GM23248 (cell line): ENCODE data around the gene MAML2. TPM values are rescaled to one million over a fixed set of nuclear protein-coding genes. Genes with fewer than 3 reads are reported as not detected.

Source experiments
- DNase-seq: peaks from one replicate; pipeline ENCODE4 v3.0.0-alpha.2; 2015
- H2AFZ ChIP-seq: fragments of 200-600 bp; sonication (generic); 2 replicates; pipeline ENCODE4 v1.6.1; 2016; ENCODE audit warnings: antibody characterized with exemption
- H3F3A ChIP-seq: fragments of 200-600 bp; sonication (generic); 2 replicates; pipeline ENCODE4 v1.6.1; 2016; ENCODE audit warnings: mild to moderate bottlenecking, antibody characterized with exemption, mixed run types; ENCODE audit not compliant: insufficient read depth
- H3K27ac ChIP-seq: fragments of 200-600 bp; sonication (generic); 2 replicates; pipeline ENCODE4 v1.5.1; 2016; ENCODE audit warnings: mild to moderate bottlenecking
- H3K27me3 ChIP-seq: fragments of 200-600 bp; sonication (generic); replicated peaks from 2 replicates; pipeline ENCODE4 v1.6.1; 2016; ENCODE audit warnings: mild to moderate bottlenecking; ENCODE audit not compliant: insufficient read depth
- H3K36me3 ChIP-seq: fragments of 200-600 bp; sonication (generic); 2 replicates; pipeline ENCODE4 v1.6.1; 2016; ENCODE audit warnings: low read depth, mild to moderate bottlenecking
- H3K4me1 ChIP-seq: fragments of 200-600 bp; sonication (generic); 2 replicates; pipeline ENCODE4 v1.6.1; 2016; ENCODE audit warnings: mild to moderate bottlenecking; ENCODE audit not compliant: insufficient read depth
- H3K4me2 ChIP-seq: fragments of 200-600 bp; sonication (generic); one replicate; pipeline ENCODE4 v1.6.1; 2016; ENCODE audit warnings: mild to moderate bottlenecking; ENCODE audit not compliant: unreplicated experiment
- H3K4me3 ChIP-seq: fragments of 200-600 bp; sonication (generic); 2 replicates; pipeline ENCODE4 v1.5.1; 2016; ENCODE audit warnings: mild to moderate bottlenecking
- H3K79me2 ChIP-seq: fragments of 200-600 bp; sonication (generic); 2 replicates; pipeline ENCODE4 v1.6.1; 2016; ENCODE audit warnings: mild to moderate bottlenecking; ENCODE audit not compliant: insufficient read depth
- H3K9ac ChIP-seq: fragments of 200-600 bp; sonication (generic); 2 replicates; pipeline ENCODE4 v1.6.1; 2016; ENCODE audit warnings: mild to moderate bottlenecking
- H3K9me2 ChIP-seq: fragments of 200-600 bp; sonication (generic); 2 replicates; pipeline ENCODE4 v1.6.1; 2016; ENCODE audit warnings: mixed run types, mild to moderate bottlenecking, moderate library complexity; ENCODE audit not compliant: insufficient read depth
- H3K9me3 ChIP-seq: fragments of 200-600 bp; sonication (generic); one replicate; pipeline ENCODE4 v1.6.1; 2017; ENCODE audit warnings: low read depth
- H4K20me1 ChIP-seq: fragments of 200-600 bp; sonication (generic); 2 replicates; pipeline ENCODE4 v1.6.0; 2016; ENCODE audit not compliant: insufficient read depth
- EZH2 ChIP-seq: fragments of 200-600 bp; sonication (generic); IDR thresholded peaks from 2 replicates; pipeline ENCODE4 v1.6.1; 2018; ENCODE audit warnings: antibody characterized with exemption, mild to moderate bottlenecking; ENCODE audit not compliant: insufficient read depth, poor library complexity, severe bottlenecking
- EZH2phosphoT487 ChIP-seq: fragments of 200-600 bp; sonication (generic); IDR thresholded peaks from 2 replicates; pipeline ENCODE4 v1.6.1; 2018; ENCODE audit warnings: antibody characterized with exemption, moderate library complexity, mild to moderate bottlenecking, low read depth; ENCODE audit not compliant: insufficient read depth
- WGBS, 2 experiments: methylation state at CpG; one replicate each; pipeline ENCODE4 v1.1.6; 2015 to 2017; ENCODE audit warnings: low lambda C conversion rate in 2 of 2, low coverage in 1 of 2; ENCODE audit errors: missing lambda C conversion rate in 2 of 2; 5-methylcytosine and 5-hydroxymethylcytosine counted together
- in situ Hi-C: fragments of 300-500 bp; cut with MboI; formaldehyde crosslinking; loops from 2 replicates; pipeline ENCODE4 v1.15.0; 2020
- polyA plus RNA-seq: library from polyadenylated mRNA; unstranded; fragments of >200 nt; fragmentation: Nextera tagmentation; extraction: Ambion mirVana; gene quantifications from 2 replicates; pipeline ENCODE4 v1.2.1, GENCODE V29; 2016
- total RNA-seq: library from RNA; depleted of rRNA; stranded (reverse); fragments of >200 nt; shearing (Covaris generic); gene quantifications from 2 replicates; pipeline ENCODE4 v1.2.3, GENCODE V29; 2014

MAML2 gene
- total and polyA plus RNA-seq, 2 experiments from 2014 or later: 7.4 to 23.7 TPM

DNA sequence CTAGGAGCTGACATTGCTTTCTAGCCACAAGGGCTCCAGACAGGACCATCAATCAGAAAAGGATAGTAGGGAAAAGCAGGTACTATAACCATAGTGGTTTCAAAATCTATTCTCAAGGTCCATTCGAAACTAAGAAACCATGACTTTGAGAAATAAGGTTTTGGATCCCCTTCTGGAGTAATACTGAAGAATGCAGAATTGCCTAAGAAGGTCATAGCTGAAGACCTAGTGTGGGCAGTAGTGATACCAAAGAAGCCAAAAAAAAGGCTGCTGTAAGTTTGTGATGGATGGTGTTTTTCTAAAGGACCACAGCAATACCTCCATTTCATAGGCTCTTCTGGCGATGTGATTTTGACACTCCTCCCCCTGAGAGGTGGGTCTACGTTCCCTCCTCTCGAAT is 163.1 kb downstream of the MAML2 start:
- no peaks in the 10 kb centered on the region for H3K36me3 ChIP-seq
- in situ Hi-C loops: no loop called here
- 90 to 95% methylated on average over 4 of the region's 4 CpGs for WGBS, 2 experiments
- no peak overlapping the region for H3K4me3 ChIP-seq
- no peaks in the 10 kb centered on the region for H4K20me1 ChIP-seq
- H3K79me2 ChIP-seq: peaks cover 95% of the 10 kb centered on the region
- H2AFZ ChIP-seq: no peak overlapping the region
- DNase-seq: no peak
- no peaks in the 10 kb centered on the region for H3K27me3 ChIP-seq
- no peaks in the 10 kb centered on the region for H3K9me3 ChIP-seq
- H3K9ac ChIP-seq: no peak overlapping the region
- H3K9me2 ChIP-seq: no peaks in the 10 kb centered on the region
- TF ChIP-seq EZH2: no peak
- TF ChIP-seq EZH2phosphoT487: no peak
- H3K4me1 ChIP-seq: no peaks in the 10 kb centered on the region
- H3K4me2 ChIP-seq: no peak overlapping the region
- 0 out of 2 replicates have a peak, but pooled peaks cover 5% of the 10 kb centered on the region for H3F3A ChIP-seq
- no peak overlapping the region for H3K27ac ChIP-seq

DNA sequence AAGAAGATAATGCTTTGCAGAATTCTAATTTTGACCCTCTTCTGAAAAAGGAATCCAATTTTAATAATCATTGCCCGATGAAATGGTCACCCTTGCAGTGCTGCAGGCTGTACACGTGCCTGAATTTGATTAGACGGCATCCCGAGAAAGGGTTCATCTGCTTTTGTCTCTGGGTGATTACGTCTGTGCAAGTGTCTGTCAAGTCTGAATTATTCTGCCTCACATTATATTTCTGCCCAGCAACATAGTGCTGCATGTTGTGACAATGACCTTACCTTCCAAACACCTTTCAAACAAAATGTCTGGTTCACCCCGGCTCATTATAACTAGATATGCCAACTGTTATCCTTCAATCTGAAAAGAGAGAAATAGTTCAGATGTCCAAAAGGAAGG is 164.1 kb downstream of the MAML2 start:
- H3K27me3 ChIP-seq: no peaks in the 10 kb centered on the region
- DNase-seq: no peak
- H3K9ac ChIP-seq: no peak overlapping the region
- no peak overlapping the region for H3K4me2 ChIP-seq
- no peak overlapping the region for H3K4me3 ChIP-seq
- no peaks in the 10 kb centered on the region for H3K9me2 ChIP-seq
- no peaks in the 10 kb centered on the region for H3K4me1 ChIP-seq
- H4K20me1 ChIP-seq: no peaks in the 10 kb centered on the region
- H2AFZ ChIP-seq: no peak overlapping the region
- in situ Hi-C loops: no loop called here
- H3K9me3 ChIP-seq: no peaks in the 10 kb centered on the region
- H3K36me3 ChIP-seq: no peaks in the 10 kb centered on the region
- H3K79me2 ChIP-seq: peaks cover 96% of the 10 kb centered on the region
- H3K27ac ChIP-seq: no peak overlapping the region
- 87% methylated on average over 6 of the region's 6 CpGs for WGBS, 2 experiments
- TF ChIP-seq EZH2phosphoT487 (no peak), EZH2 (no peak)
- H3F3A ChIP-seq: no peaks in the 10 kb centered on the region

GRCh38 chr11:96178049-96178886 is 164.7 kb downstream of the MAML2 start:
- DNase-seq: no peak
- H3K27me3 ChIP-seq: no peaks in the 10 kb centered on the region
- TF ChIP-seq EZH2 (no peak), EZH2phosphoT487 (no peak)
- no peak overlapping the region for H3K9ac ChIP-seq
- peaks cover under 1% of the 10 kb centered on the region; the same call in 1 of the 2 replicates for H3K4me1 ChIP-seq
- H3K79me2 ChIP-seq: peaks cover 96% of the 10 kb centered on the region
- no peaks in the 10 kb centered on the region for H3K9me3 ChIP-seq
- in situ Hi-C loops: no loop called here
- H3K36me3 ChIP-seq: no peaks in the 10 kb centered on the region
- no peak overlapping the region for H3K27ac ChIP-seq
- WGBS, 2 experiments: 79 to 86% methylated on average over 12 of the region's 12 CpGs
- no peaks in the 10 kb centered on the region for H3K9me2 ChIP-seq
- no peaks in the 10 kb centered on the region for H3F3A ChIP-seq
- no peak overlapping the region for H3K4me2 ChIP-seq
- no peak overlapping the region for H3K4me3 ChIP-seq
- no peaks in the 10 kb centered on the region for H4K20me1 ChIP-seq
- H2AFZ ChIP-seq: no peak overlapping the region

- no peaks in the 10 kb centered on the region for H3K27me3 ChIP-seq
- H3F3A ChIP-seq: no peaks in the 10 kb centered on the region
- H3K36me3 ChIP-seq: no peaks in the 10 kb centered on the region
- in situ Hi-C loops: no loop called here
- no peaks in the 10 kb centered on the region for H3K9me3 ChIP-seq
- no peak overlapping the region for H3K4me3 ChIP-seq
- H2AFZ ChIP-seq: no peak overlapping the region
- H3K4me1 ChIP-seq: peaks cover 4% of the 10 kb centered on the region; the same call in 1 of the 2 replicates
- H3K27ac ChIP-seq: no peak overlapping the region
- peaks cover 97% of the 10 kb centered on the region for H3K79me2 ChIP-seq
- 73 to 77% methylated on average over 3 of the region's 3 CpGs for WGBS, 2 experiments
- H3K9me2 ChIP-seq: no peaks in the 10 kb centered on the region
- no peak overlapping the region for H3K9ac ChIP-seq
- TF ChIP-seq EZH2 (no peak), EZH2phosphoT487 (no peak)
- no peak for DNase-seq
- H3K4me2 ChIP-seq: no peak overlapping the region
- no peaks in the 10 kb centered on the region for H4K20me1 ChIP-seq
These were observed 165.8 kb downstream of the MAML2 start for GRCh38 chr11:96177146-96177545.
